GM19438 (cell line): ENCODE results near the gene SETD9.

Experiments used
- ATAC-seq: cut with Tn5 transposase; IDR thresholded peaks from one replicate; pipeline ENCODE4 v1.9.1; 2021; ENCODE audit warnings: low read depth; ENCODE audit not compliant: unreplicated experiment

SETD9 gene, protein sequence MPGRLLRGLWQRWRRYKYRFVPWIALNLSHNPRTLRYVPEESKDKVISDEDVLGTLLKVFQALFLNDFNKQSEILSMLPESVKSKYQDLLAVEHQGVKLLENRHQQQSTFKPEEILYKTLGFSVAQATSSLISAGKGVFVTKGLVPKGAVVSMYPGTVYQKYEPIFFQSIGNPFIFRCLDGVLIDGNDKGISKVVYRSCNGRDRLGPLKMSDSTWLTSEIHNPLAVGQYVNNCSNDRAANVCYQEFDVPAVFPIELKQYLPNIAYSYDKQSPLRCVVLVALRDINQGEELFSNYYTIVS

GRCh38 chr5:56909294-56910209, at the start of gene SETD9:
SETD9 (plus strand) TSS chr5:56909596; CDS start chr5:56909646, 50 bp downstream.
- peak; percentile 86 for ATAC-seq

GRCh38 chr5:56861893-56862485, 47.4 kb upstream of the SETD9 start:
- no peak for ATAC-seq

DNA sequence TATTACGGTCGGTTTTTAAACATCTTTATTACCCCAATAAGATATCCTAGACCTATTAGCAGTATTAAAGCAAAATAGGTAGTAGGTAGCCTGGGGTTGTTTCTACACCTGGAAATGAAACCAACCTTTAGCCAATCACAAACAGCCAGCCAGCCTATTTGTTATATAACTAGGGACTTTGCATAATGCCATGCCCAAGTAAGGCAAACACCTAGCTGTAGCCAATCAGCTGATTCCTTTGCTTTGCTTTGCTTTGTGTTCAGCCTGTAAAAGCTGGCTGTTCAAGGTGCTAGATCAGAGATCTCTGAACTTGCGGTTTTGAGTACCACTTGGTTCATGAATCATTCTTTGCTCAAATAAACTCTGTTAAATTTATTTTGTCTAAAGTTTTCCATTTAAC, 46.5 kb upstream of the SETD9 start:
- ATAC-seq: no peak

GRCh38 chr5:56871777-56872176, 37.6 kb upstream of the SETD9 start:
- ATAC-seq: no peak

GRCh38 chr5:56873056-56873455, 36.3 kb upstream of the SETD9 start:
- no peak for ATAC-seq

GRCh38 chr5:56876327-56876726, 33.1 kb upstream of the SETD9 start:
- ATAC-seq: no peak

- no peak for ATAC-seq
These were observed 27.8 kb upstream of the SETD9 start for GRCh38 chr5:56881571-56881970.

DNA sequence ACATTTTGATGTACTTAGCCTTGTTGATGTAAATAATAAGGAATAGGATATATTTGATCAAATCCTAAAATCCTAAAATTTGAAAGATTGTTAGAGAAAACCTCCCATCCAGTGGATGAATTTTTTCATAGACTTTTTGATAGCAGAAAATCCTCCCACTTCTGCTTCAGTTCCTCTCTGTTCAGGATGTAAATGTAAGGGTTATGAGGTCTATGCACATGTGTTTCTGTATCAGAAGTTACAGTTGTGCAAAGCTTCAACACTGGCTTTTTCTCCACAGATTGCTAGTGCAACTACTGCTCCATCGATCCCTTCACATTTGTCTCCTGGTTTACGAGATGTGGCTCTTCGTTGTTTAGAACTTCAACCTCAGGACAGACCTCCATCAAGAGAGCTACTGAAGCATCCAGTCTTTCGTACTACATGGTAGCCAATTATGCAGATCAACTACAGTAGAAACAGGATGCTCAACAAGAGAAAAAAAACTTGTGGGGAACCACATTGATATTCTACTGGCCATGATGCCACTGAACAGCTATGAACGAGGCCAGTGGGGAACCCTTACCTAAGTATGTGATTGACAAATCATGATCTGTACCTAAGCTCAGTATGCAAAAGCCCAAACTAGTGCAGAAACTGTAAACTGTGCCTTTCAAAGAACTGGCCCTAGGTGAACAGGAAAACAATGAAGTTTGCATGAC, 16.0 kb upstream of the SETD9 start:
- ATAC-seq: no peak

- no peak for ATAC-seq
These were observed 12.6 kb upstream of the SETD9 start for GRCh38 chr5:56896763-56897162.

DNA sequence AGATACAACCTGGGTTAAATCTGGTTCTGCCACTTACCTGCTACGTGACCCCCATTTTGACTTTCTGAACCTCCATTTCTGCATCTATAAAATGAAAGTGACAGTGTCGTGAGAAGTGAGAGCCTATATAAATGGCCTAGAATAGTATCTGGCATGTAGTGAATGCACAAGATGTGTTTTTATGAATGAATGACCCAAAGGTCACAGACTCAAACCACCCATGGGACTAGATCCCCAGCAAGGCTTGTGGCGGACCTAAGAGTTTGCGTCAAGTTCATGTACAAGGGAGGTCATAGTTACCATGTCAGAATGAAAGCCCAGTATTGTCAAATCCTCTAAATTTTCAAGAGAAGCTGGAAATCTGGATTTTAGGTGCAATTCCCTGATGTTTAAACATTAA, 11.2 kb upstream of the SETD9 start:
- no peak for ATAC-seq

DNA sequence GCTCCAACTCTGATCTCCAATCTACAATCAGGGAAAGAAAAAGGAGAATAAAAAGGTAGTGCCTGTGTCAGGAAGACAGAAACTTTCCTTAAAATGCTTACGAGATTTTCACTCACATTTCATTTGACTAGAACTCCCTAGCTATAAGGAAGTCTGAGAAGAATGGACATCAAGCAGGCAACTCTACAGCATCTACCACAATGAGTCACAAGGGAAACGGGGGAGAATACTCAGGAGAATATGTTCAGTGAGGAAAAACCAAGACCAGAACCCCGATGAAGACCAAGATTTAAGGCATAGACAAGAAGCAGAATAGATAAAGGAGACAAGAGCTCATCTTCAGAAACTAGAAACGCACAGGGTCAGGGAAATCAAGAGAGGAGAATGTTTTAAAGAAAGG, 9.0 kb upstream of the SETD9 start:
- ATAC-seq: no peak

GRCh38 chr5:56900858-56901578, 8.4 kb upstream of the SETD9 start:
- no peak for ATAC-seq

- ATAC-seq: peak; percentile 31
These were observed 478 bp upstream of the SETD9 start for GRCh38 chr5:56908942-56909293.

DNA sequence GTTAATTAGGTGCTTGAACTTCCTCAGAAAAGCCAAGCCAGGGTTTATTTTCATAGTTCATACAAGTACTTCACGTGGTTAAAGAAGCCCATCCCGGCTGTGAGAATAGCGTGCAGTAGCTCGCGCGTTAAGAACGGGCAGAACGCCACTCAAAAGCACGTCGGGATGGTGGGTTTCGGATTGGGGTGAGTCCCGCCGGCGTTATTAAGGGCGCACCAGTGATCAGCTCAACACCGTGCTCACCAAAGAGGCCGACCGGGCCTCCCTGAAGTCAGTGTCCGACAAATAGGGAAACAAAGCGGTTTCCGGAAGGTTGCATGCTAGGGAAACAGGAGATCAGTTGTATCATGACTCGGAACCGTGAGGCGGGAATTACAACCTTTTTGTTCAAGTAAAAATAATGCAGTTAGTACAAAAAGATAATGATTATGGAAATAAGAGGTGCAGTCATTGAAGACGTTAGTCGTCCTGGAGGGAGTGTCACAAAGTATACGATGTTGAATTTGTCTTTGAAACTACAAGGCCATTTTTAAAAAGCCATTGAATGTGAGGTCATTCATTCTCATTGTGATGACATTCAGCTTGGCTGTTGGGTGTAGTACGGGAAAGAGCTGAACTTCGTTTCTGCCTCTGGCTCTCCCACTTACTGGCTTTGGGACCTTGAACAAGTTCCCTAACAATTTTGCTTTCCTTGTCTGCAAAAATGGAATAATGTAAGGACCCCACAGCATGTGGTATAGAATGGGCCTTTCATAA, 992 bp downstream of the SETD9 start:
- ATAC-seq: peak; percentile 23

DNA sequence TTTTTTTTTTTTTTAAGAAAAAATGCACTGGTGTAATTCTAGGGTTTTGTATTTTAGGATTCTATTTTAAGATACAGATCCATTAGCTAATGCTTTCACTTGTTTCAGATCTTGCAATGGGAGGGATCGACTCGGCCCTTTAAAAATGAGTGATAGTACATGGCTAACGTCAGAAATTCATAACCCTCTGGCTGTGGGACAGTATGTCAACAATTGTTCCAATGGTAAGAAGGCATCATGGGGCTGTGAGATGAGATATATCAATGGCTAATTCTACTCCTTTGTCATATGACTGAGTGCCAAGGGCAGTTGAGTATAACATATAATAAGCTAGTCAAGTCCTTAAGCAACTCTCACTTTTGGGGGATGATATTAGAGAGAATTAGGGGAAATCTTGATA, 4.4 kb downstream of the SETD9 start:
- no peak for ATAC-seq

DNA sequence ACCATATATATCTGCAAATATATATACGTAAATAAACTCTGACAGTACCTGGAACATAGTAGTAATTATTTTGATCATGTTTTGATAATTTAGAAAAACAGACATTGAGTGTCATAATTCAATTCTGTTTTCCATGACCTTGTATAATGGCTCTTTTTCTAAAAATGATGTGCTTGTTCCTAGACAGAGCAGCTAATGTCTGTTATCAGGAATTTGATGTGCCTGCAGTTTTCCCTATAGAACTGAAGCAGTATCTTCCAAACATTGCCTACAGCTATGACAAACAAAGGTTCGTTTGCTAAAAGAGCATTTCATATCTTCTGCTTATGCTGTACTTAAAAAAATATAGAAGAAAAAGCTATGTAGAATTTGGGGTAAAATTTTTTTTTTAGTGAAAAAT, 5.3 kb downstream of the SETD9 start:
- ATAC-seq: no peak

DNA sequence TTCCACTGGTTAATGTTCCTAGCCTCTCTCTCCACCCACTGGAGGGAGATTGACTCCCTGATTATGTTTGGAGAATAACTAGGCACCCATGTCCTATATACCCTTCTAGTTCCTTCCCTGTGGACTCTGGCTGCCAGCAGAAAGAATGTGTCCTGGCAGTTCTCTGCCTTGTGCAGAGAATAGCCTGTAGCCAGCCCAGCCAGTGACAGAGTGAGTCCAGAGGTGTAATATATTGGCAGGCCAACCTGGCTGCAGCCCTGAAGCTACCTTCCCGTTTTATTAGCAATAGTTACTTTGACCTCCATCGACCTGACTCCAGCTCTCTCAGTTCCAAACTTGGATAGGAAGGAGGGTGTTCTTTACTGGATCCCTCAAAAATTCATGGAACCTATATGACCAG, 8.1 kb downstream of the SETD9 start:
- ATAC-seq: no peak

GRCh38 chr5:56918054-56918453, 8.7 kb downstream of the SETD9 start:
- ATAC-seq: no peak

DNA sequence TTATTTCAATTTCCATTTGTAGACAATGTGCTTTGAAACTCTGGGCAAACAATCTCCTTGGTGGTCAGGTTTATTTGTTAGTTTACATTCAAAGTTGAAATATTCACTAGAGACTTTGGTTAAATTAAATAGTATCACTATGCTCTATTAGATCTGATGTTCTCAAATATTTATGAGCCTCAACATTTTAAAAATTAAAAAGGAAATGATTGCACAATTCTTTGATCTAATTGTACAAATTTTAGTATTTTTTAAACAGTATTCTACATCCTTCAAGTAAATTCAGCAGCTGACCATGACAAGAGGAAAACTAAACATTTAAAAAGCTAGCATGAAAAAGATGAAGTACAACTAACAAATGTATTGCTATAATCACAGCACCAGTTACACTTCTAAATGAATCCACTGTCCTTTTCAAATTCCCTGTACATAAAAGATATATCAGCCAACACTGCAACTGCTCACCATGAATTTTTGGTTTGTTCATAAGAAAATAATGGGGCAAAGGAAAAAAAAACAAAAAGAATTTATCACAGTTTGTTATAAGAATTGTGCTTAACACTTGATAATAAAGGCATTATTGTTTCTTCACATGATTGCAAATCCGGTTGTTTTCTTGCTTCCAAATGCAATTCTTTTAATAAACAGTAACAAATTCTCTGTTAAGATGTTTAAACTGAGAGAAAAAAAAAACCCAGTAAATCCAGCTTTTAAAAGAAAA, 10.7 kb downstream of the SETD9 start:
- ATAC-seq: no peak
